Inflammatory macrophage (primary cell): ENCODE measurements around the gene GID8.

Source experiments
- DNase-seq, 2 donors: peaks; one replicate each; pipeline ENCODE4 v3.0.0-alpha.2; 2020 to 2022

Gene GID8

DNA sequence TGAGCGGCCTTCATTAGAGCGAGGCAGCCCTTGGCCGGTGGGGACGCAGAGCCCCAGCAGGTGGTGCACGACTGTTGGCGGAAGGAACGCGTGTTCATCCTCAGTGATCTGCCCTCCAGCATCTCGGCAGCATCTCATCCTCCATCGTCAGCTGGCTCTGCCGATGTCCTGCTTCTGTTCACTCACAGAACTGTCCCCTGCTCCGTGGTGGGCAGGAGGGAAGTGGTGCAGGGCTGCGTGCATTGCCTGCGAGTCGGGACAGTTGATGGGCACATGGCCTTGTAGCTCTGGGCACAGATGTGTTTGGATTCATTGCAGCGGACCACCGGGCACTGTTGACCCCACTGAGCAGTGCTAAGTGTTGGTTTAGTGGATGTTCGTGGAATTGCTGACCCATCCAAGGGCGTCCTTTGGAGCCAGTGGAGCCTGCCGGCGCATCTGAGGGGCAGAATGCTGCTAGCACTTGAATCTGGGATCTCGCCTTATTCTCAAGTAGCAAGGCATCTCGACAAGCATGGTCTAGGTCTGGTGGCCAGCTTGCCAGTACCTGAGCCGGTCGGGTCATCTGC, 7.9 kb downstream of the GID8 start:
- no peak for DNase-seq

GRCh38 chr20:62946918-62947317, 9.0 kb downstream of the GID8 start:
- DNase-seq: no peak

DNA sequence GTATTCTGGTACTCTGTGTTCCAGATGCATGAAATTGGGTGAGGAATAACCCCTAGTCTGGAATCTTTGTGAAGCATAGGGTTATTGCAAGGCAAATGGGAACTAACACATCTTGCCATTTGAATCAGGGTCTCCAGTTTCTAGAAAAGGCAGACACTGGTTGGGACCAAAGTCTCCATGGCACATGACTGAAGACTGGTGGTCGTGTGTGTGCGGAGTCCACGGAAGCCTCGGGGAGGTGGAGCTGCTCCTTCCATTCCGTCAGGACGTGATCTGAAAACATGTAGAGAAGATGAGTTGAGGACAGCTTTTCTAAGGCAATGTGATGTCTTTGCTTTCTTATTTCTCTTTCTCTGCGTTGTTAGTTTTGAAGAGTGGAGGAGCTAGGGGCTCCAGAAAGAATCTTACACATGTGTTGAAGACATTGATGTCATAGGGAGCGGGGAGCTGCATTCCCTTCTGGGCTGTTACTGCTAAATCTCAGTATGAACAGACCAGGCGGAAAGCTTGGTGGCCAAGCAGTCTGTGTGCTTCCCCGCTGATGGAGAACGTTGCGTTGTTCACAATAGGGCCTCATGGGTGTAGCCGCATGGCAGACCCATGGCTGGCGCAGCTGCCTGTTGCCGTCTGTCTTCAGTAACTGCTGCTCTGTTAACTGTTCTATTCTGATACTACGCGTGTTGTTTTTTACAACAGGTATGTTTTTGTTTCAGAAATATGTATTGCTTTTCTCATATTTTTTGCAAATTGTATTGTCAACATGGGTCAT, 9.8 kb downstream of the GID8 start:
- DNase-seq: no peak

DNA sequence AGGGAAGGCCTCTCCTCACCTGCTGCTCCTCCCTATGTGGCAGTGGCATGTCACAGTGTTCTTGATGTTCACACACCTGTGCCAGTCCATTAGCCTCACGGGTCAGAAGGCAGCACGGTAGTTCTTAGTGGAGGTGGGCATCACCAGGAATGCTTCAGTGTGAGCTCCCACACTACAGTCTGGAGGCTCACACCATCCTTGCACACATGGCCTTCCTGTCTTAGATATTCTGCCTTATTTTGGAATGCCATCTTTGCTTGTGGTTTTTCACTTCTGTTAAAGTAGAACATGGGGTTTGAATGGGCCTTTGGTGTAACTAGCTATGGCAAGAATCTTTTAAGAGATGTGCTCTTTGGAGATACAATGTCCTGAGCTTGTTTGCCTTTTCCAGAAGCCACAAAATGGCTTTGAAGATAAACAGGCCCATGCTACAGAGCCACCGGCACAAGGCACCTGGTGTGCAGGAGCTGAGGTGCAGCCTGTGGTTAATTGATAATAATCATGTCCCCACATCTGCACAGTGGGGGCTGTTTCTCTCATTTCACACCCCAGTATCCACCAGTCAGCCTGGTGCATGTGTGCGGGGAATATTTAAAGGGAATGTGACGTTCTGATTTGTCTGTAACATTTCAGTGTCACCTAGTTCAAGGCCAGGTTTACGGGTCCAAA, 11.3 kb downstream of the GID8 start:
- no peak for DNase-seq

DNA sequence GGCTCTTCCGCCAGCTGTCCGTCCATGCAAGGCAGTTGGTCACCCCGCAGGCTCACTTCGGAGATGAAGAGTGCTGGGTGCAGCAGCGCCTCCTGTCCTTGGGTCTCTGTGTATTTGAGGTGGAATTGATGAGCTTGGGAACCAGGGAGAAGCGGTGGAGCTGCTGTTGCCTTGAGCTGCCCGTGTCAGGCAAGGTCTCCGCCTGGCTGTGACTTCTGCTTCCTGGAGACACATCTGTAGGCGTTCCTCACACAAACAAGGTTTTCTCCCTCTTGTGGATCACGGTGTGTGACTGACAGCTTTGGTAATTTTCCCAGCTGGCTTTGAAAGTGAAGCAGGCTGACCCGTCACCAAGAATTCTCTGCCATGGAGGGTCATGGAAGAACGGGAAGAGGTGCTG, 12.0 kb downstream of the GID8 start:
- DNase-seq: peak; percentile 22 to 61

DNA sequence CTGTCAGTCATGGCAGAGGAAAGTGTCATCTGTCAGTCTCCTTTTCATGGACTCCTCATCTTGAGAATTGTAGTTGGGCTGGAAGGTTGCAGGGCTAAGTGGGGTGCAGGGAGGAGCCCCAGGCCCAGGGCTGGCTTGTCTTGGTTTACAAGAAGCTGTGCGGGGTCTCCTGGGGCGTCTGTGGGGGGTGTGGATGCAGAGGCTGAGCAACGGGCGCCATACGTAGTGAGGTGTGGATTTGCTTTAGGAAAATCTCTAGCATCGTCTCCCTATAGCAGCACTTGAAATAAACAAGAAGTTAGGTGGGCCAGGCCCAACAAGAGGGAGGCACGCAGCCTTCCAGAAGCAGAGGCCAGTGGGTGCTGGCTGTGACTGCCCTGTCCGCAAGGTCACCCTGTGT, 12.8 kb downstream of the GID8 start:
- no peak for DNase-seq

DNA sequence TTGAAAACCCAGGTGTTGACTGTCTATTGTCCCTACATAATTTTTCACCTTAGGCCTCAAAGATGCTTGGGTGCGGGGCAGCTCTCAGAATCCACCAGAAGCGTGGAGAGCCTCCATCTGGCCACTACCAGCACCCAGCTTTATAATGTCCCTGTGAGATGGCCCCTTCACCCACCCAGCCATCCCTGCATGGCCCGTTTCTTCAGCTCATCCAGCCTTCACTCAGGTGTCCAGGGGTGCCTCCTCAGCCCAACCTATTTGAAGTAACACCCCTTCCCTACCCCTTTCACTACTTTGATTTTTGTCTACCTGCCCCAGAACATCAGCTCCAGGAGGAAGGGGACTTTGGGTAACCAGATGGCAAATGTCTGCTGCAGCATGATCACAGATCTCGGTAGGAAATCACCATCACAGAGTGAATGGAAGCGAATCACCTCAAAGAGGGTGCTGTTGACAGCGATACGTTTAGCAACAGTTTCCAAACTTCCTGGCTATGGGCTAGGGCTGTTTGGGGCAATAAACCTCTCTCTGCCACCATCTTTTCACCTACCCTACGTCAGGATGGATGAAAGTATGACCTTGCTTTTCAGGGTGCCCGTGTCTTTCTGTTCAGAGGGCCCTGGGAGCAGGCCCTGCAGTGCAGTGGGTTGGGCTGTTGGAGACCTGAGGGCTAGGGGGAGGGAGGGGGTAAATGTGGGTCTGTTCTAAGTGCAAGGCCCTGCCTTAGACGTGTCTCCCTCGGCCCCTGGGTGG, 13.4 kb downstream of the GID8 start:
- no peak for DNase-seq

GRCh38 chr20:62951896-62952372, 14.0 kb downstream of the GID8 start:
- DNase-seq: no peak

GRCh38 chr20:62952373-62952967, 14.5 kb downstream of the GID8 start, which contains the start of gene SLC17A9:
Gene SLC17A9 (plus strand): TSS chr20:62952709. CDS start chr20:62952831, 122 bp downstream.
- DNase-seq: peak; percentile 88 to 95

DNA sequence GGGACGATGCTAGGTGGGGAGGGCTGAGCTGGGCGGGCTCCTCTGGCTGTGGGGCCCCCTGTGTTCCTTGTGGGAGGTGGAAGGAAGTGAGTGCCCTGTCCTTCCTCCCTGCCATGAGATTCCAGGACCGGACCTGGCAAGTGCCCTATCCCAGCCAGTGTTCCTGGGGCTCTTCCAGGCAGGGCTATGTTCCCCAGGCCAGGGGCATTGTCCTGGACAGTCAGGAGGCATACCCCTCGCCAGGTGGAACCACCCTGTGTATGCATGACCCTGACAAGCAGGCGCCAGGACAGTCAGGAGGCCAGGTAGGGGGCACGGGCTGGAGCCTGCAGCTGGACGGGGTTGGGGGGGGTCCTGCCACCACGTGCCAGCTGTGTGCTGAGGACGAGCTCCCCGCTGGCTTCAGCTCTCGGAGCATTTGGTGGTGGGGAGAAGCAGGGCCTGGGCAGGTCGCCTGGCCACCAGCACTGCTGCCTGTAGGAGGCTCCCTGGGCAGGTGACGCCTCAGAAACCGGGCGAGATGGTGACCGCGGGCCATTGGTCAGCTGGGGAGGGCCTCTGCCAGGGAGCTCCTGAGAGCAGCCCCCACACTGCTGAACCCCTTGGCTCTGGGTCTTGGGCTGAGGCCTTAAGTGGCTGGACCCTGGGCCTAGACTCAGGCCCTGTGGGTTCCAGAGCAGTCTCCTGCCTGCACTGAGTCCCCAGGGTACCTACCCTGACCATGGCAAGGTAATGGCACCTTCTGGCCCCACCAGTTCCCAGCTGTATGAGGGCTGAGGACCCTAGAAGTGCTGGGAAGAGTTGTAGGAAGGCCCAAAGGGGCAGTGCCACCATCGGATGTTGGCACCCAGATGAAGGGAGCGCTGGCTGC, 15.3 kb downstream of the GID8 start:
- DNase-seq: peak in 1 of 2 donors; percentile 17

DNA sequence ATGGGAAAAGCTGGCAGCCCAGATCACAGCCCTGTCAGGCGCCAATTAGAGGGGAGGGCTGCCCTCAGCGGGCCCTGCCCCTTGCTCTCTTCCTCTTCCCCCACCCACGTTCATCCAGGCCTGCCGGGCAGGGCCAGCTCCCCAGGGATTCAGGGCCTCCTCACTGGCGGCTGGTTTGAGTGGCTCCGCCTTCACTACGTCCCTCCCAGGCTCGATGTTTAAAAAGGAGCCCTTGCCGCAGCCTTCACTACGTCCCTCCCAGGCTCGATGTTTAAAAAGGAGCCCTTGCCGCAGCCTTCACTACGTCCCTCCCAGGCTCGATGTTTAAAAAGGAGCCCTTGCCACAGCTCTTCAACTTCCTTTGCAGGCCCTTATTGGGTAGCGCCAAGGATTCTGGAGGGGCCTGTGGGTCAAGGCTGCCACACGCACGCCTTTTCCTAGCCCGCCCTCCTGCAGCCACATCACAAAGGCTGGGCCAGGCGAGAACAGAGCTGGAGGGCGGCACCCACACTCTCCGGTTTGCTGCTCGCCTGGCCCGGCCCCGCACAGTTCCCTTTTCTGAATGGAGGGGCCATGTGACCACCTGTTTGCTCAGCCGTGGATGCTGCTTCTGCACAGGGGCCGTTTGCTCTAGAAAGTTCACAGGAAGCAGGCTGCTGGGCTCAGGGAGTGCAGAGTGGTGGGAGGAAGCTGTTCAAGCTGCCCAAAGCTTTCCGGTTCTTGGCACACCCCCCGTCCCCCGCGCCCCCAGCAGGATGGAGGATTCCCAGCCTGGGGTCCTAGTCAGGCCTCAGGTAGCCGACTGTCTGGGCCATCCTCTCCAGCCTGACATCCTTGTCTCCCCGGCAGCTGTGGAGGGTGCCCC, 16.1 kb downstream of the GID8 start:
- peak; percentile 92 to 96 for DNase-seq

- peak; percentile 22 to 23 for DNase-seq
These were observed 17.8 kb downstream of the GID8 start for GRCh38 chr20:62955519-62956386.

- no peak for DNase-seq
These were observed 18.6 kb downstream of the GID8 start for GRCh38 chr20:62956387-62957135.

GRCh38 chr20:62957136-62958117, 19.5 kb downstream of the GID8 start:
- DNase-seq: no peak

- DNase-seq: no peak
These were observed 20.6 kb downstream of the GID8 start for GRCh38 chr20:62958388-62959100.

- DNase-seq: no peak
These were observed 21.4 kb downstream of the GID8 start for GRCh38 chr20:62959101-62959971.
